Psoas muscle (tissue), 8 donors: ENCODE measurements around the gene RNU1-2. TPM values are rescaled to one million over a fixed set of nuclear protein-coding genes. Genes with fewer than 3 reads are reported as not detected.
"Not testable (repeated sequence)": the region's sequence is repeated elsewhere in the genome, so short reads cannot be mapped to it uniquely, and the experiment has no call there.

ENCODE experiments used
- ATAC-seq, 4 donors: fragments of 200-7000 bp; cut with Tn5 transposase; one replicate each; pipeline ENCODE4 v1.9.1; 2020; ENCODE audit warnings: moderate library complexity in 3 of 4, mild to moderate bottlenecking in 2 of 4
- DNase-seq, 2 donors: peaks; one replicate each; pipeline ENCODE4 v3.0.0-alpha.2; 2020
- H3K27ac ChIP-seq: fragments of 200-600 bp; one replicate; pipeline ENCODE4 v1.8.0; 2022
- H3K27me3 ChIP-seq, 3 donors: fragments of 200-600 bp in 1 of 3; one replicate each; pipeline versions ENCODE4 v1.6.1 to v1.8.0; 2013 to 2022; ENCODE audit warnings: low read length in 2 of 3, mild to moderate bottlenecking in 2 of 3, moderate library complexity in 1 of 3; ENCODE audit not compliant: insufficient read depth in 3 of 3
- H3K36me3 ChIP-seq, 2 donors: fragments of 200-600 bp in 1 of 2; one replicate each; pipeline versions ENCODE4 v1.6.1 to v1.8.0; 2013 to 2022; ENCODE audit warnings: low read depth in 1 of 2, mild to moderate bottlenecking in 1 of 2, moderate library complexity in 1 of 2; ENCODE audit not compliant: insufficient read depth in 1 of 2
- H3K4me1 ChIP-seq: fragments of 200-600 bp; one replicate; pipeline ENCODE4 v1.8.0; 2022
- H3K4me3 ChIP-seq: fragments of 200-600 bp; one replicate; pipeline ENCODE4 v1.8.0; 2022; ENCODE audit warnings: mild to moderate bottlenecking
- H3K9me3 ChIP-seq: fragments of 200-600 bp; one replicate; pipeline ENCODE4 v1.8.0; 2022
- CTCF ChIP-seq: fragments of 200-600 bp; IDR thresholded peaks from one replicate; pipeline ENCODE4 v1.8.0; 2022; ENCODE audit warnings: antibody characterized with exemption
- WGBS, 3 donors: extraction: QIAGEN DNeasy Blood & Tissue Kit; methylation state at CpG; one replicate each; pipeline versions ENCODE4 v1.1.6 to v1.1.7; 2013; 5-methylcytosine and 5-hydroxymethylcytosine counted together
- intact Hi-C, 2 donors: fragments of 100-400 bp; cut with DNase I; formaldehyde crosslinking; loops; one replicate each; pipeline versions ENCODE4 v1.11.0 to v1.14.2; 2022
- polyA plus RNA-seq, 3 donors: library from polyadenylated mRNA; stranded (reverse); fragments of 200-250 nt; gene quantifications; one replicate each; pipeline ENCODE4 v1.2.3, GENCODE V29; 2013
- total RNA-seq, 4 donors: library from RNA; stranded (reverse); fragmentation: NEBNext Ultra II Directional in 2 of 4; extraction: Animal tissue kit (Norgen Biotek cat#: 25700) in 2 of 4; gene quantifications; one replicate each; pipeline versions ENCODE4 v1.2.1 to v1.2.4, GENCODE V29; 2021 to 2023
- donor health status: healthy with polysubstance abuse.
- donor health status: DM: no; HTN: no; CAD: no; lungs with moderate emphysema.
- donor health status: Bipolar disorder and iron deficiency.
- donor health status: healthy.
- donor health status: DM: yes; HTN: yes; CAD: no.
- donor health status: DM: no; HTN: no; CAD: no.
- donor health status: DM: no; HTN: no; CAD: no.
- donor health status: DM: yes; HTN: yes; CAD: no.

The RNU1-2 gene
- total and polyA plus RNA-seq, 7 donors: 1,264 to 5,208 (median 3,151) TPM; not detected in 3

GRCh38 chr1:16896316-16897055 lies 706 bp downstream of the RNU1-2 start:
- intact Hi-C loops, ATAC-seq: not testable (repeated sequence)

GRCh38 chr1:16897653-16898052 lies 1.9 kb downstream of the RNU1-2 start:
- DNase-seq, H3K27ac ChIP-seq, intact Hi-C loops, H3K4me3 ChIP-seq, ATAC-seq, H3K36me3 ChIP-seq, H3K9me3 ChIP-seq, H3K27me3 ChIP-seq: not testable (repeated sequence)
- peaks cover 14% of the 10 kb centered on the region for H3K4me1 ChIP-seq
- WGBS, 3 donors: 29 to 55% (median 46%) methylated on average over 1 of the region's 1 CpG

More at GRCh38 chr1:16896316-16897055, 706 bp downstream of the RNU1-2 start:
- H3K9me3 ChIP-seq, H3K36me3 ChIP-seq, DNase-seq, H3K27me3 ChIP-seq: not testable (repeated sequence)
- 27 to 30% (median 28%) methylated on average over 21 to 23 of the region's 24 CpGs for WGBS, 3 donors
- Histone ChIP-seq H3K27ac (peak overlapping the region; percentile 80), H3K4me3 (peak overlapping the region; percentile 47), H3K4me1 (peaks cover 14% of the 10 kb centered on the region)

GRCh38 chr1:16898298-16898697 lies 2.5 kb downstream of the RNU1-2 start:
- intact Hi-C loops, H3K36me3 ChIP-seq, H3K4me3 ChIP-seq, DNase-seq, ATAC-seq, H3K9me3 ChIP-seq, H3K27me3 ChIP-seq: not testable (repeated sequence)
- Histone ChIP-seq H3K4me1 (peaks cover 20% of the 10 kb centered on the region), H3K27ac (peak overlapping the region; percentile 11)

- intact Hi-C loops, DNase-seq, H3K4me3 ChIP-seq, H3K9me3 ChIP-seq, H3K27me3 ChIP-seq, H3K36me3 ChIP-seq, ATAC-seq: not testable (repeated sequence)
- WGBS, 3 donors: 32 to 53% (median 39%) methylated on average over 2 of the region's 2 CpGs
- H3K27ac ChIP-seq: peak overlapping the region; percentile 50
- H3K4me1 ChIP-seq: peaks cover 24% of the 10 kb centered on the region
These were observed 3.2 kb downstream of the RNU1-2 start for GRCh38 chr1:16899020-16899419.

GRCh38 chr1:16900751-16901150 lies 5.0 kb downstream of the RNU1-2 start:
- Histone ChIP-seq H3K4me1 (peaks cover 24% of the 10 kb centered on the region), H3K27ac (no peak overlapping the region), H3K9me3 (no peaks in the 10 kb centered on the region), H3K27me3 (no peaks in the 10 kb centered on the region), H3K4me3 (no peak overlapping the region), H3K36me3 (no peaks in the 10 kb centered on the region)
- ATAC-seq (no peak), DNase-seq (no peak)
- no peak for TF ChIP-seq CTCF
- intact Hi-C loops: loop anchor here in 1 of 2 donors (10.0 kb wide), 1 partner anchor 386 kb away; the partner anchor contains the start of gene RNU1-1
- WGBS, 3 donors: 60 to 86% (median 68%) methylated on average over 2 of the region's 2 CpGs

- peaks cover 24% of the 10 kb centered on the region for H3K4me1 ChIP-seq
- not testable (repeated sequence) for H3K27ac ChIP-seq, H3K4me3 ChIP-seq, H3K27me3 ChIP-seq, DNase-seq, H3K36me3 ChIP-seq, H3K9me3 ChIP-seq, ATAC-seq
- intact Hi-C loops: loop anchor here in 1 of 2 donors (10.0 kb wide), 1 partner anchor 387 kb away; the partner anchor contains the start of gene RNU1-1
- WGBS, 3 donors: 67 to 78% (median 71%) methylated on average over 2 of the region's 2 CpGs
These were observed 5.6 kb downstream of the RNU1-2 start for GRCh38 chr1:16901371-16901770.

GRCh38 chr1:16903054-16903453 lies 7.3 kb downstream of the RNU1-2 start:
- Histone ChIP-seq H3K27ac (peak overlapping the region; percentile 100), H3K27me3 (no peaks in the 10 kb centered on the region), H3K4me1 (peaks cover 24% of the 10 kb centered on the region), H3K36me3 (no peaks in the 10 kb centered on the region), H3K9me3 (no peaks in the 10 kb centered on the region), H3K4me3 (peak overlapping the region; percentile 81)
- DNase-seq (no peak), ATAC-seq (no peak)
- WGBS, 3 donors: 75 to 81% (median 75%) methylated on average over 2 of the region's 2 CpGs
- no peak for TF ChIP-seq CTCF
- intact Hi-C loops: loop anchor here in 1 of 2 donors (10.0 kb wide), 1 partner anchor 388 kb away; the partner anchor contains the start of gene RNU1-1
